HG02852 (cell line): ENCODE results near the gene LRRC7.
"Not testable (repeated sequence)": the region's sequence is repeated elsewhere in the genome, so short reads cannot be mapped to it uniquely, and the experiment has no call there.

Source experiments
- ATAC-seq: cut with Tn5 transposase; IDR thresholded peaks from one replicate; pipeline ENCODE4 v1.9.1; 2021; ENCODE audit warnings: mild to moderate bottlenecking, moderate library complexity; ENCODE audit not compliant: unreplicated experiment

LRRC7 gene

GRCh38 chr1:69861641-69862040, 293.9 kb downstream of the LRRC7 start:
- ATAC-seq: no peak

- no peak for ATAC-seq
Observed at GRCh38 chr1:69862906-69863305, 295.2 kb downstream of the LRRC7 start.

GRCh38 chr1:69863704-69864103, 296.0 kb downstream of the LRRC7 start:
- no peak for ATAC-seq

GRCh38 chr1:69871412-69871811, 303.7 kb downstream of the LRRC7 start:
- ATAC-seq: no peak

- no peak for ATAC-seq
Observed at GRCh38 chr1:69878338-69878737, 310.6 kb downstream of the LRRC7 start.

- not testable (repeated sequence) for ATAC-seq
Observed at GRCh38 chr1:69888016-69888415, 320.3 kb downstream of the LRRC7 start.

- no peak for ATAC-seq
Observed at GRCh38 chr1:69888657-69889056, 320.9 kb downstream of the LRRC7 start.

GRCh38 chr1:69898403-69898947, 330.8 kb downstream of the LRRC7 start:
- ATAC-seq: no peak

- ATAC-seq: no peak
Observed at GRCh38 chr1:69911301-69911801, 343.6 kb downstream of the LRRC7 start.

GRCh38 chr1:69913977-69914376, 346.3 kb downstream of the LRRC7 start:
- no peak for ATAC-seq

- no peak for ATAC-seq
Observed at GRCh38 chr1:69914976-69915765, 347.4 kb downstream of the LRRC7 start.

GRCh38 chr1:69919129-69919921, 351.6 kb downstream of the LRRC7 start:
- ATAC-seq: no peak

GRCh38 chr1:69919922-69920273, 352.2 kb downstream of the LRRC7 start:
- no peak for ATAC-seq

GRCh38 chr1:69920426-69920825, 352.7 kb downstream of the LRRC7 start:
- no peak for ATAC-seq

- no peak for ATAC-seq
Observed at GRCh38 chr1:69921486-69921885, 353.8 kb downstream of the LRRC7 start.

GRCh38 chr1:69928234-69928633, 360.5 kb downstream of the LRRC7 start:
- not testable (repeated sequence) for ATAC-seq

GRCh38 chr1:69929308-69930057, 361.8 kb downstream of the LRRC7 start:
- ATAC-seq: no peak

- ATAC-seq: no peak
Observed at GRCh38 chr1:69930396-69930795, 362.7 kb downstream of the LRRC7 start.

- no peak for ATAC-seq
Observed at GRCh38 chr1:69932760-69933159, 365.0 kb downstream of the LRRC7 start.

GRCh38 chr1:69940231-69940630, 372.5 kb downstream of the LRRC7 start:
- no peak for ATAC-seq

GRCh38 chr1:69940816-69941215, 373.1 kb downstream of the LRRC7 start:
- no peak for ATAC-seq
